Naive thymus-derived CD4-positive, alpha-beta T cell (primary cell): ENCODE results near the gene PEAK3. TPM values are rescaled to one million over a fixed set of nuclear protein-coding genes. Genes with fewer than 3 reads are reported as not detected.
A peak's percentile ranks its signal among the peaks of the same experiment; 100 is the strongest.

ENCODE experiments used
- ATAC-seq: fragments of 150-1000 bp; cut with Tn5 transposase; 2 replicates; pipeline ENCODE4 v1.10.0; 2021; ENCODE audit warnings: mild to moderate bottlenecking, moderate library complexity
- CTCF ChIA-PET: fragments of 350-600 bp; sonication (Branson Sonifier 250); formaldehyde crosslinking; loops from one replicate; lab custom pipeline; 2021; ENCODE audit warnings: antibody characterized with exemption; lab: Charles Lee
- POLR2A ChIA-PET: fragments of 350-600 bp; sonication (Branson Sonifier 250); formaldehyde crosslinking; loops from one replicate; lab custom pipeline; 2021; ENCODE audit warnings: antibody characterized with exemption, inconsistent platforms; lab: Charles Lee
- DNase-seq, 9 donors: peaks; one replicate each; pipeline versions ENCODE4 v3.0.0 to v3.0.0-alpha.2; 2020 to 2022; ENCODE audit warnings: mixed read lengths in 1 of 9
- H3K27ac ChIP-seq: one replicate; pipeline ENCODE4 v1.7.0; 2013; ENCODE audit warnings: mild to moderate bottlenecking, low read depth, low read length, moderate library complexity
- H3K27me3 ChIP-seq, 2 donors: one replicate each; pipeline ENCODE4 v1.7.0; 2013; ENCODE audit warnings: low read length in 2 of 2, mild to moderate bottlenecking in 2 of 2, moderate library complexity in 2 of 2; ENCODE audit not compliant: control insufficient read depth in 2 of 2, insufficient read depth in 2 of 2
- H3K36me3 ChIP-seq, 3 experiments: 1 replicate in 2 of 3; 2 replicates in 1 of 3; pipeline ENCODE4 v1.7.0; 2013; ENCODE audit warnings: low read length in 3 of 3, mild to moderate bottlenecking in 3 of 3, moderate library complexity in 1 of 3; ENCODE audit not compliant: insufficient read depth in 3 of 3, control insufficient read depth in 2 of 3
- H3K4me1 ChIP-seq, 2 donors: one replicate each; pipeline ENCODE4 v1.7.0; 2013; ENCODE audit warnings: low read length in 2 of 2, mild to moderate bottlenecking in 2 of 2, moderate library complexity in 1 of 2; ENCODE audit not compliant: control insufficient read depth in 2 of 2, insufficient read depth in 2 of 2
- H3K4me3 ChIP-seq: 2 replicates; pipeline ENCODE4 v1.7.0; 2013; ENCODE audit warnings: mild to moderate bottlenecking, low read length
- H3K9me3 ChIP-seq, 3 experiments: 1 replicate in 2 of 3; 2 replicates in 1 of 3; pipeline ENCODE4 v1.7.0; 2013; ENCODE audit warnings: low read length in 3 of 3; ENCODE audit not compliant: control insufficient read depth in 2 of 3
- H3K27ac Mint-ChIP-seq, 9 donors: one replicate each; pipeline ENCODE4 v1.8.0; 2020 to 2022; ENCODE audit warnings: mixed read lengths in 9 of 9, mild to moderate bottlenecking in 8 of 9, moderate library complexity in 5 of 9, inconsistent platforms in 2 of 9
- H3K27me3 Mint-ChIP-seq, 5 donors: one replicate each; pipeline ENCODE4 v1.8.0; 2021 to 2022; ENCODE audit warnings: mixed read lengths in 5 of 5, mild to moderate bottlenecking in 1 of 5
- H3K36me3 Mint-ChIP-seq, 5 donors: one replicate each; pipeline ENCODE4 v1.8.0; 2020 to 2022; ENCODE audit warnings: mixed read lengths in 5 of 5, mild to moderate bottlenecking in 3 of 5, inconsistent platforms in 1 of 5
- H3K4me1 Mint-ChIP-seq, 7 donors: one replicate each; pipeline ENCODE4 v1.8.0; 2020 to 2022; ENCODE audit warnings: mixed read lengths in 7 of 7, mild to moderate bottlenecking in 3 of 7, inconsistent platforms in 1 of 7
- H3K4me3 Mint-ChIP-seq, 10 donors: one replicate each; pipeline ENCODE4 v1.8.0; 2020 to 2022; ENCODE audit warnings: mild to moderate bottlenecking in 10 of 10, mixed read lengths in 10 of 10, moderate library complexity in 6 of 10, inconsistent platforms in 2 of 10
- H3K9me3 Mint-ChIP-seq, 11 donors: one replicate each; pipeline ENCODE4 v1.8.0; 2020 to 2022; ENCODE audit warnings: mixed read lengths in 11 of 11, mild to moderate bottlenecking in 4 of 11, inconsistent platforms in 1 of 11, moderate library complexity in 1 of 11
- intact Hi-C, 2 donors: fragments of 100-400 bp; cut with micrococcal nuclease; formaldehyde crosslinking; loops; one replicate each; pipeline ENCODE4 v1.15.1; 2023
- polyA plus RNA-seq, 2 donors: library from polyadenylated mRNA; unstranded; fragments of 300-500 nt; fragmentation: Illumina TruSeq; gene quantifications; one replicate each; pipeline ENCODE4 v1.2.3, GENCODE V29; 2021
- total RNA-seq, 6 experiments: library from RNA in 5 of 6; stranded (reverse) in 5 of 6; gene quantifications; 1 replicate in 5 of 6; 2 replicates in 1 of 6; pipeline ENCODE4 v1.2.3 and lab custom pipeline; 2021 to 2026

The PEAK3 gene
- total and polyA plus RNA-seq, 7 experiments from 2014 or later, result 0.14 to 3.9 (median 0.36) TPM; not detected in 1

GRCh38 chr19:2252055-2252796 lies 29.7 kb downstream of the PEAK3 start:
- H3K27ac ChIP-seq, result no peak overlapping the region
- ChIA-PET POLR2A (interaction anchor here (0.9 to 13.1 kb wide), 6 partner anchors 9 to 224 kb away, joined by 3 to 163 read pairs (median 9); partner anchors contain the start of gene GADD45B), CTCF (interaction anchor here (0.6 to 1.8 kb wide), 3 partner anchors 13 to 145 kb away, joined by 3 to 7 read pairs (median 4); partner anchors contain the start of gene PLEKHJ1)
- intact Hi-C loops, result loop anchor here in 1 of 2 donors (2.0 kb wide), 1 partner anchor 15 kb away; the partner anchor contains the start of genes PLEKHJ1 and SF3A2
- no peaks in the 10 kb centered on the region for H3K9me3 Mint-ChIP-seq
- H3K36me3 ChIP-seq, result peaks cover 0 to 17% (median 2%) of the 10 kb centered on the region in 3 experiments
- peaks cover 14 to 31% of the 10 kb centered on the region in 2 donors for H3K4me1 ChIP-seq
- H3K4me1 Mint-ChIP-seq, result peaks cover 0 to 10% (median 8%) of the 10 kb centered on the region in 7 donors
- peak overlapping the region; percentile 63 for H3K4me3 ChIP-seq
- ATAC-seq (no peak), DNase-seq (peak in 3 of 9 donors; percentile 30 to 41 (median 32))
- no peaks in the 10 kb centered on the region for H3K9me3 ChIP-seq
- peak overlapping the region in 2 of 9 donors; percentile 5 to 43 for H3K27ac Mint-ChIP-seq
- peak overlapping the region; percentile 20 to 85 (median 78) for H3K4me3 Mint-ChIP-seq
- H3K36me3 Mint-ChIP-seq, result no peaks in the 10 kb centered on the region
- H3K27me3 Mint-ChIP-seq, result peaks cover 0 to 25% (median 0%) of the 10 kb centered on the region in 5 donors
- no peaks in the 10 kb centered on the region for H3K27me3 ChIP-seq

- H3K27ac Mint-ChIP-seq, result peak overlapping the region in 1 of 9 donors; percentile 43
- Histone ChIP-seq H3K4me1 (peaks cover 10 to 27% of the 10 kb centered on the region in 2 donors), H3K36me3 (peaks cover 0 to 25% (median 4%) of the 10 kb centered on the region in 3 experiments), H3K27me3 (no peaks in the 10 kb centered on the region), H3K4me3 (peak overlapping the region; percentile 63), H3K9me3 (no peaks in the 10 kb centered on the region), H3K27ac (no peak overlapping the region)
- no peaks in the 10 kb centered on the region for H3K36me3 Mint-ChIP-seq
- peaks cover 0 to 25% (median 0%) of the 10 kb centered on the region in 5 donors for H3K27me3 Mint-ChIP-seq
- peak; percentile 24 for ATAC-seq
- DNase-seq, result peak in 2 of 9 donors; percentile 27
- peak overlapping the region; percentile 17 to 85 (median 65) for H3K4me3 Mint-ChIP-seq
- CTCF ChIA-PET, result interaction anchor here (1.8 kb wide), 1 partner anchor 12 kb away, joined by 7 read pairs; no protein-coding TSS in a partner anchor
- H3K9me3 Mint-ChIP-seq, result no peaks in the 10 kb centered on the region
- POLR2A ChIA-PET, result interaction anchor here (0.6 to 13.1 kb wide), 7 partner anchors 10 to 225 kb away, joined by 3 to 163 read pairs (median 4); partner anchors contain the start of gene GADD45B
- H3K4me1 Mint-ChIP-seq, result peaks cover 0 to 6% (median 3%) of the 10 kb centered on the region in 7 donors
- intact Hi-C loops, result loop anchor here in 1 of 2 donors (2.0 kb wide), 1 partner anchor 15 kb away; the partner anchor contains the start of genes PLEKHJ1 and SF3A2
These were observed 30.6 kb downstream of the PEAK3 start for GRCh38 chr19:2251106-2252054.

GRCh38 chr19:2250766-2251105 lies 31.2 kb downstream of the PEAK3 start:
- Mint-ChIP-seq H3K4me3 (peak overlapping the region in 2 of 10 donors; percentile 61), H3K27me3 (peaks cover 0 to 25% (median 0%) of the 10 kb centered on the region in 5 donors), H3K9me3 (no peaks in the 10 kb centered on the region), H3K36me3 (peaks cover 0 to 3% (median 2%) of the 10 kb centered on the region in 5 donors), H3K27ac (no peak overlapping the region), H3K4me1 (peaks cover 0 to 7% (median 3%) of the 10 kb centered on the region in 7 donors)
- ChIA-PET CTCF (interaction anchor here (1.8 kb wide), 1 partner anchor 11 kb away, joined by 7 read pairs; no protein-coding TSS in a partner anchor), POLR2A (interaction anchor here (1.4 to 13.1 kb wide), 4 partner anchors 9 to 41 kb away, joined by 3 to 163 read pairs (median 42); no protein-coding TSS in a partner anchor)
- Histone ChIP-seq H3K4me1 (peaks cover 10 to 27% of the 10 kb centered on the region in 2 donors), H3K9me3 (no peaks in the 10 kb centered on the region), H3K4me3 (no peak overlapping the region), H3K27me3 (no peaks in the 10 kb centered on the region), H3K27ac (no peak overlapping the region), H3K36me3 (peaks cover 0 to 32% (median 10%) of the 10 kb centered on the region in 3 experiments)
- intact Hi-C loops, result no loop called here
- no peak for ATAC-seq
- DNase-seq, result no peak

- H3K9me3 ChIP-seq, result no peaks in the 10 kb centered on the region
- ATAC-seq (no peak), DNase-seq (no peak)
- intact Hi-C loops, result no loop called here
- ChIA-PET CTCF (no interaction called here), POLR2A (interaction anchor here (0.6 to 13.1 kb wide), 8 partner anchors 8 to 133 kb away, joined by 3 to 163 read pairs (median 6); no protein-coding TSS in a partner anchor)
- H3K27ac ChIP-seq, result no peak overlapping the region
- H3K27me3 ChIP-seq, result no peaks in the 10 kb centered on the region
- H3K4me1 ChIP-seq, result peaks cover 10 to 27% of the 10 kb centered on the region in 2 donors
- Mint-ChIP-seq H3K4me3 (peak overlapping the region in 4 of 10 donors; percentile 17 to 73 (median 61)), H3K36me3 (peaks cover 0 to 6% (median 4%) of the 10 kb centered on the region in 5 donors), H3K27me3 (peaks cover 0 to 25% (median 0%) of the 10 kb centered on the region in 5 donors), H3K9me3 (no peaks in the 10 kb centered on the region), H3K27ac (no peak overlapping the region), H3K4me1 (peaks cover 0 to 7% (median 3%) of the 10 kb centered on the region in 7 donors)
- no peak overlapping the region for H3K4me3 ChIP-seq
- H3K36me3 ChIP-seq, result peaks cover 0 to 38% (median 16%) of the 10 kb centered on the region in 3 experiments
These were observed 31.9 kb downstream of the PEAK3 start for GRCh38 chr19:2249880-2250765.

- no peaks in the 10 kb centered on the region for H3K27me3 ChIP-seq
- peak within 1 kb of the TSS in 3 of 10 donors; percentile 17 to 73 (median 61) for H3K4me3 Mint-ChIP-seq
These were observed 32.7 kb downstream of the PEAK3 start, which contains the start of gene AMH for GRCh38 chr19:2249010-2249866. Gene AMH (plus strand): TSS chr19:2249323. CDS start chr19:2249333, 10 bp downstream.

More at GRCh38 chr19:2249010-2249866, 32.7 kb downstream of the PEAK3 start, which contains the start of gene AMH:
- Histone ChIP-seq H3K4me1 (peaks cover 10 to 27% of the 10 kb centered on the region in 2 donors), H3K9me3 (no peaks in the 10 kb centered on the region), H3K36me3 (peaks cover 7 to 47% (median 24%) of the 10 kb centered on the region in 3 experiments), H3K27ac (no peak within 1 kb of the TSS), H3K4me3 (no peak within 1 kb of the TSS)
- ChIA-PET CTCF (no interaction called here), POLR2A (interaction anchor here (0.6 to 13.1 kb wide), 7 partner anchors 8 to 134 kb away, joined by 3 to 163 read pairs (median 5); no protein-coding TSS in a partner anchor)
- DNase-seq, result no peak
- Mint-ChIP-seq H3K27ac (no peak within 1 kb of the TSS), H3K36me3 (peaks cover 0 to 12% (median 4%) of the 10 kb centered on the region in 5 donors), H3K27me3 (peaks cover 0 to 23% (median 0%) of the 10 kb centered on the region in 5 donors), H3K4me1 (peaks cover 0 to 7% (median 3%) of the 10 kb centered on the region in 7 donors), H3K9me3 (no peaks in the 10 kb centered on the region)
- no peak for ATAC-seq
- intact Hi-C loops, result no loop called here
